D721Med (cell line): Measurements from ENCODE around the gene GNG14.
"Not testable (repeated sequence)": the region's sequence is repeated elsewhere in the genome, so short reads cannot be mapped to it uniquely, and the experiment has no call there.

Experiments
- DNase-seq: peaks from one replicate; pipeline ENCODE4 v3.0.0; 2011; ENCODE audit warnings: low spot score; ENCODE audit not compliant: insufficient read length
- FAIRE-seq: peaks from 2 replicates; lab custom pipeline; 2011; peaks lifted over from hg19 to GRCh38; lab: Jason Lieb, UNC
- CTCF ChIP-seq: IDR thresholded peaks from 2 replicates; pipeline ENCODE4 v1.5.1; 2012; ENCODE audit warnings: mild to moderate bottlenecking, control low read depth; ENCODE audit not compliant: insufficient read depth; ENCODE audit errors: missing control alignments

Gene GNG14

GRCh38 chr19:12705654-12706331 is 18.0 kb downstream of the GNG14 start:
- DNase-seq, result no peak
- no peak for FAIRE-seq
- TF ChIP-seq CTCF, result no peak

- no peak for DNase-seq
- no peak for TF ChIP-seq CTCF
- no peak for FAIRE-seq
Measured at GRCh38 chr19:12706332-12706718, 18.5 kb downstream of the GNG14 start.

GRCh38 chr19:12708641-12709040 is 20.8 kb downstream of the GNG14 start:
- no peak for TF ChIP-seq CTCF
- DNase-seq (no peak), FAIRE-seq (no peak)

- no peak for TF ChIP-seq CTCF
- FAIRE-seq (no peak), DNase-seq (no peak)
Measured at GRCh38 chr19:12711187-12711586, 23.4 kb downstream of the GNG14 start.

GRCh38 chr19:12712077-12712476 is 24.3 kb downstream of the GNG14 start:
- not testable (repeated sequence) for FAIRE-seq, DNase-seq
- peak; percentile 1 for TF ChIP-seq CTCF

GRCh38 chr19:12713304-12713703 is 25.5 kb downstream of the GNG14 start:
- FAIRE-seq, DNase-seq: not testable (repeated sequence)

GRCh38 chr19:12715102-12715501 is 27.3 kb downstream of the GNG14 start:
- TF ChIP-seq CTCF, result no peak
- no peak for FAIRE-seq
- DNase-seq, result no peak
